GM12878 (cell line): ENCODE data around the gene VPS45. TPM values are rescaled to one million over a fixed set of nuclear protein-coding genes. Genes with fewer than 3 reads are reported as not detected.

ENCODE experiments used
- DPF2 ChIP-seq: fragments of 450-650 bp; IDR thresholded peaks from 2 replicates; pipeline ENCODE4 v1.6.1; 2017; ENCODE audit warnings: mild to moderate bottlenecking
- EED ChIP-seq: sonication (generic); IDR thresholded peaks from 2 replicates; pipeline ENCODE4 v1.6.1; 2016; ENCODE audit warnings: antibody characterized with exemption, low read depth
- GATAD2B ChIP-seq: fragments of 450-650 bp; conservative IDR thresholded peaks from 2 replicates; pipeline ENCODE4 v1.6.1; 2017; ENCODE audit warnings: low read depth, mild to moderate bottlenecking, moderate library complexity
- POLR2A ChIP-seq: IDR thresholded peaks from 2 replicates; pipeline ENCODE4 v1.6.1; 2011; ENCODE audit warnings: low read depth, mild to moderate bottlenecking, low read length
- POLR2AphosphoS5 ChIP-seq: IDR thresholded peaks from 2 replicates; pipeline ENCODE4 v1.6.1; 2011; ENCODE audit warnings: mild to moderate bottlenecking, low read length, inconsistent platforms
- SMARCA5 ChIP-seq: fragments of 450-650 bp; IDR thresholded peaks from 2 replicates; pipeline ENCODE4 v1.6.1; 2017; ENCODE audit warnings: mild to moderate bottlenecking
- SMC3 ChIP-seq: IDR thresholded peaks from 2 replicates; pipeline ENCODE4 v1.6.1; 2011; ENCODE audit warnings: low read length, improper control_type of control experiment, borderline replicate concordance
- TAF1 ChIP-seq: IDR thresholded peaks from 2 replicates; pipeline ENCODE4 v1.6.1; 2011; ENCODE audit warnings: mild to moderate bottlenecking, low read depth, low read length, borderline replicate concordance
- polyA plus RNA-seq, 11 experiments: library from polyadenylated mRNA; depleted of rRNA in 4 of 11; unstranded in 6 of 11; stranded (reverse) in 5 of 11; fragments of >200 nt; fragmentation: Nextera tagmentation in 4 of 11; fragmentation: Illumina TruSeq in 1 of 11; extraction: Ambion mirVana in 4 of 11; extraction: Trizol in 1 of 11; gene quantifications; 1 replicate in 1 of 11; 2 replicates in 10 of 11; pipeline versions ENCODE4 v1.2.1 to v1.2.3, GENCODE V29; 2011 to 2016; ENCODE audit warnings: inconsistent platforms in 2 of 11, missing spikeins in 2 of 11, low read depth in 1 of 11
- total RNA-seq, 4 experiments: library from RNA; depleted of rRNA in 3 of 4; stranded (reverse); fragments of >200 nt in 3 of 4; fragmentation: Illumina TruSeq in 1 of 4; extraction: Trizol in 1 of 4; gene quantifications; 2 replicates each; pipeline versions ENCODE4 v1.2.1 to v1.2.3, GENCODE V29; 2013 to 2021
- TF ChIP-seq, protein P1 (sequence below), 3 experiments: IDR thresholded peaks in 2 of 3; conservative IDR thresholded peaks in 1 of 3; 2 replicates each; pipeline ENCODE4 v1.5.1; 2011; ENCODE audit warnings: low read depth in 3 of 3, low read length in 3 of 3, mild to moderate bottlenecking in 3 of 3, control low read depth in 2 of 3, moderate library complexity in 2 of 3, inconsistent platforms in 1 of 3, mixed read lengths in 1 of 3; ENCODE audit not compliant: control insufficient read depth in 2 of 3, insufficient read depth in 1 of 3; ENCODE audit errors: extremely low read depth in 1 of 3
- TF ChIP-seq, protein P2 (sequence below): fragments of 450-650 bp; IDR thresholded peaks from 2 replicates; pipeline ENCODE4 v1.6.1; 2016; ENCODE audit warnings: mild to moderate bottlenecking
- TF ChIP-seq, protein P3 (sequence below): fragments of 450-650 bp; formaldehyde crosslinking; IDR thresholded peaks from 2 replicates; pipeline ENCODE4 v1.4.0; 2020; ENCODE audit warnings: mild to moderate bottlenecking, moderate library complexity
- TF ChIP-seq, protein P4 (sequence below): IDR thresholded peaks from 2 replicates; pipeline ENCODE4 v1.6.1; 2011; ENCODE audit warnings: mild to moderate bottlenecking, low read depth, low read length, moderate library complexity; ENCODE audit not compliant: insufficient replicate concordance
- TF ChIP-seq, protein P5 (sequence below): fragments of 450-650 bp; IDR thresholded peaks from 2 replicates; pipeline ENCODE4 v1.6.1; 2016; ENCODE audit warnings: mild to moderate bottlenecking

VPS45 gene
- total and polyA plus RNA-seq, 10 of the 15 experiments (the other 5 are each of a cell fraction or from before 2014, with no cell fraction given), result 24.4 to 48.7 (median 34.5) TPM

DNA sequence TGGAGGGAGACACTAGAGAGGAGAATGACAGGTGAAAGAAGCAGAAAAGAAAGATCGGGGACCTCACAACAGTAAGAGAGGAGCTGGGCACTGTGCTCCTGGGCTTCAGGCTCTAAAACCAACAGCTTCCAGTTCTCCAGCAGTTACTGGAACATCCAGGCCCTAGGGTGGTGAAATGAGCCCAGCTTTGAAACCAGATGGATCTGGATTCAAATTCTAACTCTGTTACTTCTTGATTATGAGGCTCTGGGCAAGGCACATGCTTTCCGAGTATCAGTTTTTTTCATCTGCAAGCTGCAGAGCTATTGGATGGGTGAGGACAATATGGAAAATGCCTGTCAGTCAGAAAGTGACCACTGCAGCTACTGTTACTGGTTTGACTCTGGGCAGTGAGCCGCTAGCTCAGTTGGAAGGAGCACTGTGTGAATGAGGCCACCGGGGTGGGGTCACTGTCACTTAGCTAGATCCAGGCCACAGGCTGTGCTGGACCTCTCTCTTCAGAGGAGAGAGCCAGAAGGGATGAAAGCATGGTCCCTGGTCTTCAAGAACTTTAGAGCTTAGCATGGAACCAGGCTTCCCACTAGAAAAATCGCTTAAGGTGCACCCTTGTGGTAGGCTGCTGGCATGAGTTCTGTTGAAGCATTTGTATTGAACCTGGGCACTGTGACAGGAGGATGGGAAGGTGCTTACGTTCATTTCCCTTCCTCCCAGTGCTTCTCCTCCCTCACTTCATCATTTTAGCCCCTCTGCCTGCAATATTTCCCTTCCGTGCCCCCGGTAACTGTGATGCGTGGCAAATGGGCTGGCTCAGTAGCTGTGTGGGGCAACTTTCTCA, 94.4 kb downstream of the VPS45 start (continued):
- TF ChIP-seq, protein P1, sequence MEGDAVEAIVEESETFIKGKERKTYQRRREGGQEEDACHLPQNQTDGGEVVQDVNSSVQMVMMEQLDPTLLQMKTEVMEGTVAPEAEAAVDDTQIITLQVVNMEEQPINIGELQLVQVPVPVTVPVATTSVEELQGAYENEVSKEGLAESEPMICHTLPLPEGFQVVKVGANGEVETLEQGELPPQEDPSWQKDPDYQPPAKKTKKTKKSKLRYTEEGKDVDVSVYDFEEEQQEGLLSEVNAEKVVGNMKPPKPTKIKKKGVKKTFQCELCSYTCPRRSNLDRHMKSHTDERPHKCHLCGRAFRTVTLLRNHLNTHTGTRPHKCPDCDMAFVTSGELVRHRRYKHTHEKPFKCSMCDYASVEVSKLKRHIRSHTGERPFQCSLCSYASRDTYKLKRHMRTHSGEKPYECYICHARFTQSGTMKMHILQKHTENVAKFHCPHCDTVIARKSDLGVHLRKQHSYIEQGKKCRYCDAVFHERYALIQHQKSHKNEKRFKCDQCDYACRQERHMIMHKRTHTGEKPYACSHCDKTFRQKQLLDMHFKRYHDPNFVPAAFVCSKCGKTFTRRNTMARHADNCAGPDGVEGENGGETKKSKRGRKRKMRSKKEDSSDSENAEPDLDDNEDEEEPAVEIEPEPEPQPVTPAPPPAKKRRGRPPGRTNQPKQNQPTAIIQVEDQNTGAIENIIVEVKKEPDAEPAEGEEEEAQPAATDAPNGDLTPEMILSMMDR (IDR thresholded peaks at IDR 0.05 in 2 of 3, conservative IDR thresholded peaks at IDR 0.05 in 1 of 3; ENCODE audit: control insufficient read depth in 2 of 3, extremely low read depth in 1 of 3, insufficient read depth in 1 of 3, low read depth in 3 of 3, low read length in 3 of 3), result peak; percentile 30 to 41 (median 33); a peak in 4 of 6 replicates
- TF ChIP-seq, protein P2, sequence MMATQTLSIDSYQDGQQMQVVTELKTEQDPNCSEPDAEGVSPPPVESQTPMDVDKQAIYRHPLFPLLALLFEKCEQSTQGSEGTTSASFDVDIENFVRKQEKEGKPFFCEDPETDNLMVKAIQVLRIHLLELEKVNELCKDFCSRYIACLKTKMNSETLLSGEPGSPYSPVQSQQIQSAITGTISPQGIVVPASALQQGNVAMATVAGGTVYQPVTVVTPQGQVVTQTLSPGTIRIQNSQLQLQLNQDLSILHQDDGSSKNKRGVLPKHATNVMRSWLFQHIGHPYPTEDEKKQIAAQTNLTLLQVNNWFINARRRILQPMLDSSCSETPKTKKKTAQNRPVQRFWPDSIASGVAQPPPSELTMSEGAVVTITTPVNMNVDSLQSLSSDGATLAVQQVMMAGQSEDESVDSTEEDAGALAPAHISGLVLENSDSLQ, result peak; percentile 87
- TF ChIP-seq POLR2AphosphoS5, result peak; percentile 80
- TF ChIP-seq, protein P3, sequence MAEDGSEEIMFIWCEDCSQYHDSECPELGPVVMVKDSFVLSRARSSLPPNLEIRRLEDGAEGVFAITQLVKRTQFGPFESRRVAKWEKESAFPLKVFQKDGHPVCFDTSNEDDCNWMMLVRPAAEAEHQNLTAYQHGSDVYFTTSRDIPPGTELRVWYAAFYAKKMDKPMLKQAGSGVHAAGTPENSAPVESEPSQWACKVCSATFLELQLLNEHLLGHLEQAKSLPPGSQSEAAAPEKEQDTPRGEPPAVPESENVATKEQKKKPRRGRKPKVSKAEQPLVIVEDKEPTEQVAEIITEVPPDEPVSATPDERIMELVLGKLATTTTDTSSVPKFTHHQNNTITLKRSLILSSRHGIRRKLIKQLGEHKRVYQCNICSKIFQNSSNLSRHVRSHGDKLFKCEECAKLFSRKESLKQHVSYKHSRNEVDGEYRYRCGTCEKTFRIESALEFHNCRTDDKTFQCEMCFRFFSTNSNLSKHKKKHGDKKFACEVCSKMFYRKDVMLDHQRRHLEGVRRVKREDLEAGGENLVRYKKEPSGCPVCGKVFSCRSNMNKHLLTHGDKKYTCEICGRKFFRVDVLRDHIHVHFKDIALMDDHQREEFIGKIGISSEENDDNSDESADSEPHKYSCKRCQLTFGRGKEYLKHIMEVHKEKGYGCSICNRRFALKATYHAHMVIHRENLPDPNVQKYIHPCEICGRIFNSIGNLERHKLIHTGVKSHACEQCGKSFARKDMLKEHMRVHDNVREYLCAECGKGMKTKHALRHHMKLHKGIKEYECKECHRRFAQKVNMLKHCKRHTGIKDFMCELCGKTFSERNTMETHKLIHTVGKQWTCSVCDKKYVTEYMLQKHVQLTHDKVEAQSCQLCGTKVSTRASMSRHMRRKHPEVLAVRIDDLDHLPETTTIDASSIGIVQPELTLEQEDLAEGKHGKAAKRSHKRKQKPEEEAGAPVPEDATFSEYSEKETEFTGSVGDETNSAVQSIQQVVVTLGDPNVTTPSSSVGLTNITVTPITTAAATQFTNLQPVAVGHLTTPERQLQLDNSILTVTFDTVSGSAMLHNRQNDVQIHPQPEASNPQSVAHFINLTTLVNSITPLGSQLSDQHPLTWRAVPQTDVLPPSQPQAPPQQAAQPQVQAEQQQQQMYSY, result 0 out of 2 replicates have a peak, but pooled peaks have one; percentile 32
- TF ChIP-seq TAF1, result 0 out of 2 replicates have a peak, but pooled peaks have one; percentile 12
- peak; percentile 17; the same call in 1 of the 2 replicates for TF ChIP-seq SMC3
- peak; percentile 3 for TF ChIP-seq DPF2
- TF ChIP-seq, protein P4, sequence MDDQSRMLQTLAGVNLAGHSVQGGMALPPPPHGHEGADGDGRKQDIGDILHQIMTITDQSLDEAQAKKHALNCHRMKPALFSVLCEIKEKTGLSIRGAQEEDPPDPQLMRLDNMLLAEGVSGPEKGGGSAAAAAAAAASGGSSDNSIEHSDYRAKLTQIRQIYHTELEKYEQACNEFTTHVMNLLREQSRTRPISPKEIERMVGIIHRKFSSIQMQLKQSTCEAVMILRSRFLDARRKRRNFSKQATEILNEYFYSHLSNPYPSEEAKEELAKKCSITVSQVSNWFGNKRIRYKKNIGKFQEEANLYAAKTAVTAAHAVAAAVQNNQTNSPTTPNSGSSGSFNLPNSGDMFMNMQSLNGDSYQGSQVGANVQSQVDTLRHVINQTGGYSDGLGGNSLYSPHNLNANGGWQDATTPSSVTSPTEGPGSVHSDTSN, result peak; percentile 52
- TF ChIP-seq SMARCA5, result peak; percentile 18; the same call in 1 of the 2 replicates
- peak; percentile 12; the same call in 1 of the 2 replicates for TF ChIP-seq GATAD2B
- TF ChIP-seq EED, result peak; percentile 21; the same call in 1 of the 2 replicates
- 0 out of 2 replicates have a peak, but pooled peaks have one; percentile 29 for TF ChIP-seq POLR2A
- TF ChIP-seq, protein P5, sequence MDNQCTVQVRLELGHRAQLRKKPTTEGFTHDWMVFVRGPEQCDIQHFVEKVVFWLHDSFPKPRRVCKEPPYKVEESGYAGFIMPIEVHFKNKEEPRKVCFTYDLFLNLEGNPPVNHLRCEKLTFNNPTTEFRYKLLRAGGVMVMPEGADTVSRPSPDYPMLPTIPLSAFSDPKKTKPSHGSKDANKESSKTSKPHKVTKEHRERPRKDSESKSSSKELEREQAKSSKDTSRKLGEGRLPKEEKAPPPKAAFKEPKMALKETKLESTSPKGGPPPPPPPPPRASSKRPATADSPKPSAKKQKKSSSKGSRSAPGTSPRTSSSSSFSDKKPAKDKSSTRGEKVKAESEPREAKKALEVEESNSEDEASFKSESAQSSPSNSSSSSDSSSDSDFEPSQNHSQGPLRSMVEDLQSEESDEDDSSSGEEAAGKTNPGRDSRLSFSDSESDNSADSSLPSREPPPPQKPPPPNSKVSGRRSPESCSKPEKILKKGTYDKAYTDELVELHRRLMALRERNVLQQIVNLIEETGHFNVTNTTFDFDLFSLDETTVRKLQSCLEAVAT, result peak; percentile 20; the same call in 1 of the 2 replicates
